ENCODE results near the gene SPATA13. TPM values are rescaled to one million over a fixed set of nuclear protein-coding genes. Genes with fewer than 3 reads are reported as not detected.

SPATA13 gene
- total RNA-seq, 1 experiment from 2014 or later, result 0.88 TPM

- DNase-seq (ENCODE audit: low spot score), result no peak
- in situ Hi-C loops (cut with HindIII; ENCODE audit: low sequenced_read_pairs), result no loop called here
Measured at GRCh38 chr13:24135674-24136300, 24.7 kb upstream of the SPATA13 start.

DNA sequence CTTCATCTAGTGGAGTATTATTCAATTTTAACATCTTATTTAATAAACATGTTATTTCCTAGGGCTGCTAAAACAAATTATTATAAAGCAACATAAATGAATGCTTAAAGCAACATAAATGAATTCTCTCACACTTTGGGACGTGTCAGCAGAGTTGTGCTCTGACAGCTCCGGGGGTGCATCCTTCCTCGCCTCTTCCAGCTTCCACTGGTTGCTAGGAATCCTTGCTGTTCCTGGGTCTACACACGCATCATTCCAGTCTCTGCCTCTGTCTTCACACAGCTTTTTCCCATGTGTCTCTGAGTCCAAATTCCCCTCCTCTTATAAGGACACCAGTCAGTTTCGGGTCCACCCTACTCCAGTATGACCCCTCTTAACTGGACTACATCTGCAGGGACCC is 21.6 kb upstream of the SPATA13 start:
- DNase-seq (ENCODE audit: low spot score), result no peak
- in situ Hi-C loops (cut with HindIII; ENCODE audit: low sequenced_read_pairs), result no loop called here

DNA sequence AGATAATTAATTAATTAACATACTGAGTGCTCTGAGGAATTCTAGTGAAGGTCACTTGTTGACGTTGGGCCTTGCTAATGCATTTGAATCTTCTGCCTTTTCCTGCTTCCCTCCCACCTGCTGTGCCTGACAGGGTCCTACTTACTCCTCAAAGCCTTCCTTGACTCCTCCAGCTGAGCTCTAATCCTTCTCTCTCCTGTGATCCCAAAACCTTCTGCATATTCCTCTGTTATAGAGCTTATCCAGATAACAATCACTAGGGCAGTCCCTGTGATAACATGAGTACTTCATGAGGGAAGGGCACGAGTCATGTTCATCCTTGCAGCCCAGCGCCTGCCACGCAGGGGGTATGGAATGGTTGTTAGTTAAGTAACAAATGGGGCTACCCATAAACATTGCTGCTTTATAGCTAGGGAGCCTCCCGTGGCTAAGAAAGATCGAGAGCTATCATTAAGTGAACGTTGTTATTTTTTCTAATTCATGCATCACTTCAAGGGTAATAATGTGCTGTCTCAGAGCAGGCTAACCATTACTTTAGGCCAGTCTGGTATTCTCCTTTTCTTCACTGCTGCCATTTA is 19.1 kb upstream of the SPATA13 start:
- in situ Hi-C loops (cut with HindIII; ENCODE audit: low sequenced_read_pairs), result no loop called here
- no peak for DNase-seq (ENCODE audit: low spot score)

DNA sequence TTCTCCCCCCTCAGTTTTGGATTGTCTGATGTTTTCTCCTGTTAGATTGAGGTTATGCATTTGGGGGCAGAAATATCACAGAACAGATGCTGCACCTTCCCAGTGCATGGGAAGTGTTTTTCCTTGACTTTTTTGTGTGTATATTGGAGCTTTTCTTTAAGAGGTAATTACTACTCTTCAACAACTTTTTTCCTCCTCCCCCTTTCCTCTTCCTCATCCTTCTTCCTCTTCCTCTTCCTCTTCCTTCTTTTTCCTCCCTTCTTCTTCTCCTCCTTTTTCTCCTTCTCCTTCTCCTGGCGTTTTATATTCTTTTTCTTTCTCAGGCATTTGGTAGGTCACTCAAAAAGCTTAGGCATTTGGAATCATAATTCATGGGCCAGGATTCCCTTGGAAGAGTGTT is 18.1 kb upstream of the SPATA13 start:
- in situ Hi-C loops (cut with HindIII; ENCODE audit: low sequenced_read_pairs), result no loop called here
- DNase-seq (ENCODE audit: low spot score), result no peak

- in situ Hi-C loops (cut with HindIII; ENCODE audit: low sequenced_read_pairs), result no loop called here
Measured at GRCh38 chr13:24142886-24143285, 17.6 kb upstream of the SPATA13 start.

GRCh38 chr13:24145240-24145639 is 15.3 kb upstream of the SPATA13 start:
- in situ Hi-C loops (cut with HindIII; ENCODE audit: low sequenced_read_pairs), result no loop called here
- no peak for DNase-seq (ENCODE audit: low spot score)

More at GRCh38 chr13:24142886-24143285, 17.6 kb upstream of the SPATA13 start:
- no peak for DNase-seq (ENCODE audit: low spot score)

DNA sequence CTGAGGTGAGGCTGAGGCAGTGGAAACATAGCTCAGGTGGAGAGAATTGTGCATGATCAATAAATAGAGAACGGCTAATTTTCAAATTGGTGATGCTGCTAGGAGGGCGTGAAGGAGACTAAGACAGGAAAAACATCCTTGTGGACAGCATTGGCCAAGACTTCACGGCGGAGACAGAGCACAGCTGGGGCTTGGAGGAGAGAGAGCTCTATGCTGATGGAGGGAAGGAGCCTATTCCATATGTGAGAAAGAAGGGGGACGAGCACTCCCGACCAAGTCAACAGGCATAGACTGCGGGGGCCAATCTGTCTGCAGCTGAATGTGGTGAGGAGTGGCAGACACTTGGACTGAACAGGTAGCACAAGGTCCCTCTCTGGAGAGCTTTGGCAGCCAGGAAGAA is 14.8 kb upstream of the SPATA13 start:
- in situ Hi-C loops (cut with HindIII; ENCODE audit: low sequenced_read_pairs), result no loop called here
- no peak for DNase-seq (ENCODE audit: low spot score)

DNA sequence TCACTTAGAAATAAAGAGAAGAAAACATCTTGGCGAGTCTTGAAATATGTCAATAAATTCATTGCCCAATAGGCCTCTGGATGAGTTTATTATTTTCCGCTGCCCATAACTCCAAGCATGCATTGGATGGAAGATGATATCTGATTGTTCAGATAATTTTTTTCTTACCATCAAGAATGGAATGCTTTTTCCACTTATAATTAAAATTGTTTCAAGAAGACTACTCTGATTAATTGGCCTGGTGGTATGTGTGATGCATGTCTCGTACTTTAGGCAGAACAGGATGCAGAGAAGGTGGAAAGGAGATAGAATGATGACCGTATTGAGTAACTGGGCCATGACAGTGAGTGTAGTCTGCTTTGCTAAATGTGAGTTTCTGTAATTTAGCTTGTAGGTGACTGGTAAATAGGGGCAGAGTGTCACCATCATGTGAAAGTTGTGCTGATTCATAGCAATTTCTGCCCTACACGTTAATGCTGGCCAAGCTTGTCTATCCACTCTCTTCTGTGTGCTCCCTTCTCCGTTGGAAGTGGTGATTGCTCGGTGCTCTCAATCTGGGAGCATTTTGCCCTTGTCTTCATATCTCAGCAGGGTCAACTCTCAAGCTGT is 13.5 kb upstream of the SPATA13 start:
- in situ Hi-C loops (cut with HindIII; ENCODE audit: low sequenced_read_pairs), result no loop called here
- no peak for DNase-seq (ENCODE audit: low spot score)

GRCh38 chr13:24147570-24147963 is 13.0 kb upstream of the SPATA13 start:
- DNase-seq (ENCODE audit: low spot score), result no peak
- in situ Hi-C loops (cut with HindIII; ENCODE audit: low sequenced_read_pairs), result no loop called here

- DNase-seq (ENCODE audit: low spot score), result no peak
- in situ Hi-C loops (cut with HindIII; ENCODE audit: low sequenced_read_pairs), result no loop called here
Measured at GRCh38 chr13:24148414-24149235, 11.9 kb upstream of the SPATA13 start.

DNA sequence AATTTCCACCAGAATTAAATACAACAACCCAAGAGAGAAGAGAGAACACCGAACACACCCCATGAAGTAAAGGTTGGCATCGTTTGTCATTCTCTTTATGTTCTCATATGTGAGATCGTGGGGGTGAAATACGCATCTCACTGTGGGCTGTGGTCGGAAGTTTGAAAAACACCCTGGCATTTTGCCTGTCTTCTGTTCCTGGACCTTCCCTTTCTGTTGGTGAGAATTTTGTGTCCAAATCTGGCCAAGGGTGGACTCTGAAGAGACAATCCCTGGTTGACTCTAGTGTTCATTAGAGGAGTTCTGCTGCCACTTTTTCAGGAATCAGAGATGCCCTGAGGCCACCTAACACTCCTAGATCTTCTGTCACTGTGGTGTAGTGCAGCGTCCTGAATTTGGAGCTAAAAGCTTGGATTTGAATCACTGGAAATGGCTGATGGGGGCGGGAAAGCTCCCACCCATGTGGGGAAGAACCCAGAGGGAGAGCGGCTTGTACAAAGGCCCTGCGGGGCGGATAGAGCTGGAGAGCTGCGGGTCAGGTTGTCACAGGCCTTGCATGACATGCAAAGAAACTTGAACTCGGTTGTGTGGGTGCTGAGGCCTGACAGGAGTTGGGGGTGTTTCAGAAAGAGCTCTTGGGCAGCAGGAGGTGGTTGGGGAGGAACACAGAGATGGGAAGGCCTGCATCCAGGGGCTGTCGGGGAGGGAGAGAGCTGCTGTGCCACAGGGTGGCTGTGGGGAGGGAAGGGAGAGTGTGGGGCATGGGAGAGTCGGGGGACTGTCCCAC is 11.1 kb upstream of the SPATA13 start:
- in situ Hi-C loops (cut with HindIII; ENCODE audit: low sequenced_read_pairs), result no loop called here
- DNase-seq (ENCODE audit: low spot score), result no peak

DNA sequence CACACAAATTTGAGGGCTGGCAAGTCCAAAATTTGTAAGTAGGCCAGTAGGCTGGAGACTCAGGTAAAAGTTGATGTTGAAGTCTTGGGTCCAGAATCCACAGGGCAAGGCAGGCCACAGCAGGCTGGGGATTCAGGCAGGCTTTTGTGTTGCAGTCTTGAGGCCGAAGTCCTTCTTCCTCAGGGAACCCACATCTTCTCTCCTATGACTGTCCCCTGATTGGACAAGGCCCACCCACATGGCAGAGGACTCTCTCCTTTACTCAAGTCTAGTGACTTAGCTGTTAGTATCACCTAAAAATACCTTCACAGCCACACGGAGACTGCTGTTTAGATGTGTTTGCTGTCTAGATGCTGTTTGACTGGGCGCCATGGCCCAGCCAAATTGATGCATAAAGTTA is 9.9 kb upstream of the SPATA13 start:
- in situ Hi-C loops (cut with HindIII; ENCODE audit: low sequenced_read_pairs), result no loop called here
- no peak for DNase-seq (ENCODE audit: low spot score)

GRCh38 chr13:24151864-24152263 is 8.7 kb upstream of the SPATA13 start:
- no peak for DNase-seq (ENCODE audit: low spot score)
- in situ Hi-C loops (cut with HindIII; ENCODE audit: low sequenced_read_pairs), result no loop called here

- DNase-seq (ENCODE audit: low spot score), result no peak
- in situ Hi-C loops (cut with HindIII; ENCODE audit: low sequenced_read_pairs), result no loop called here
Measured at GRCh38 chr13:24152292-24153214, 8.0 kb upstream of the SPATA13 start.

- in situ Hi-C loops (cut with HindIII; ENCODE audit: low sequenced_read_pairs), result no loop called here
- DNase-seq (ENCODE audit: low spot score), result no peak
Measured at GRCh38 chr13:24153347-24153746, 7.2 kb upstream of the SPATA13 start.

DNA sequence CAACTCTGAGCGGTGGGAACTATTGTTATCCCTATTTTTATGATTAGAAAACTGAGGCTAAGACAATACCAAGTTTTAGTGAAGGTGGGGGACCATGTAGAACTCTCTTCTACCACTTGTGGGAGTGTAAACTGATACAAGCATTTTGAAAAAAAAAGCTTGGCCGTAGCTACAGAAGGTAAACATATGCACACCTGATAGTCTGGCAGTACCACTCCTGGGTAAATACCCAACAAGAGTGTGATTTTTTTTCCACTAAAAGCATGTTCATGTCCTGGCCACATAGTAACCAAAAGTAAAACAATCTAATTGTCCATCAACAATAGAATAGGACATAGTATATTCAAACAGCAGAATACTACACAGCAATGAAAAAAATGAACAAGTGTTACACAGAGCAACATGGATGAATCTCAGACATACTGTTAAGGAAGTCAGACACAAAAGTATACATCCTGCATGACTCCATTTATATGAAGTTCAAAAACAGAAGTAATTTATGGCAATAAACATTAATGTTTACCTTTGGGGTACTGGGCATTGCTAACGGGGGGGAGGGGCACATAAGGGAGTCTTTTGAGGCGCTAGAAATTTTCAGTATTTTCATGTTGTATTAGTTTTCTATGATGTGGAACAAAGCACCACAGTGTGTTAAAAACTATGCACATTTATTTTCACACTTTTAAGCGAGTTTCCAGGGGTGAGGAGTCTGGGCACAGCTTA is 6.4 kb upstream of the SPATA13 start:
- DNase-seq (ENCODE audit: low spot score), result no peak
- in situ Hi-C loops (cut with HindIII; ENCODE audit: low sequenced_read_pairs), result no loop called here

- DNase-seq (ENCODE audit: low spot score), result no peak
- in situ Hi-C loops (cut with HindIII; ENCODE audit: low sequenced_read_pairs), result no loop called here
Measured at GRCh38 chr13:24159357-24159756, 1.2 kb upstream of the SPATA13 start.

Measured in G401 (cell line).